Neuronal stem cell (in vitro differentiated cells): ENCODE data around the gene FBXO27.

ENCODE experiments used
- DNase-seq: peaks from one replicate; pipeline ENCODE4 v3.0.0-alpha.2; 2013; ENCODE audit warnings: low spot score
- H2AFZ ChIP-seq: one replicate; pipeline ENCODE4 v1.6.1; 2013; ENCODE audit warnings: mild to moderate bottlenecking, low read length, inconsistent platforms
- H2AK5ac ChIP-seq: 2 replicates; pipeline ENCODE4 v1.6.1; 2013; ENCODE audit warnings: low read depth, mild to moderate bottlenecking, inconsistent platforms, low read length, moderate library complexity, mixed read lengths
- H2BK120ac ChIP-seq: 2 replicates; pipeline ENCODE4 v1.6.1; 2013; ENCODE audit warnings: low read depth, mild to moderate bottlenecking, inconsistent platforms, low read length, moderate library complexity, mixed read lengths
- H2BK12ac ChIP-seq: one replicate; pipeline ENCODE4 v1.6.1; 2013; ENCODE audit warnings: low read length, inconsistent platforms
- H2BK15ac ChIP-seq: 2 replicates; pipeline ENCODE4 v1.6.1; 2013; ENCODE audit warnings: mild to moderate bottlenecking, low read length, inconsistent platforms, mixed read lengths
- H2BK5ac ChIP-seq: one replicate; pipeline ENCODE4 v1.6.1; 2013; ENCODE audit warnings: inconsistent platforms, mild to moderate bottlenecking, low read length, moderate library complexity
- H3K14ac ChIP-seq: one replicate; pipeline ENCODE4 v1.6.1; 2013; ENCODE audit warnings: low read length, inconsistent platforms
- H3K18ac ChIP-seq: 2 replicates; pipeline ENCODE4 v1.6.1; 2013; ENCODE audit warnings: low read length, inconsistent platforms
- H3K23ac ChIP-seq: 2 replicates; pipeline ENCODE4 v1.6.1; 2013; ENCODE audit warnings: low read depth, mild to moderate bottlenecking, mixed read lengths, low read length, inconsistent platforms; ENCODE audit not compliant: poor library complexity
- H3K27ac ChIP-seq: replicated peaks from 3 replicates; pipeline ENCODE4 v1.5.1; 2013; ENCODE audit warnings: low read length, inconsistent platforms
- H3K27me3 ChIP-seq, 3 experiments: 2 replicates each; pipeline ENCODE4 v1.6.1; 2013; ENCODE audit warnings: low read length in 3 of 3, mild to moderate bottlenecking in 2 of 3, inconsistent platforms in 1 of 3, low read depth in 1 of 3, mixed read lengths in 1 of 3, moderate library complexity in 1 of 3; ENCODE audit not compliant: control insufficient read depth in 3 of 3, insufficient read depth in 3 of 3
- H3K36me3 ChIP-seq, 2 donors: replicated peaks in 1 of 2; 2 replicates each; pipeline ENCODE4 v1.6.1; 2013; ENCODE audit warnings: low read length in 2 of 2; ENCODE audit not compliant: control insufficient read depth in 2 of 2, insufficient read depth in 2 of 2
- H3K4ac ChIP-seq: 2 replicates; pipeline ENCODE4 v1.6.1; 2013; ENCODE audit warnings: inconsistent platforms, mild to moderate bottlenecking, low read length, moderate library complexity
- H3K4me1 ChIP-seq, 2 donors: 1 replicate in 1 of 2; 2 replicates in 1 of 2; pipeline ENCODE4 v1.6.1; 2013; ENCODE audit warnings: low read length in 2 of 2, low read depth in 1 of 2; ENCODE audit not compliant: control insufficient read depth in 2 of 2, insufficient read depth in 1 of 2
- H3K4me2 ChIP-seq: one replicate; pipeline ENCODE4 v1.6.1; 2013; ENCODE audit warnings: mild to moderate bottlenecking, low read length, inconsistent platforms; ENCODE audit not compliant: insufficient read depth, poor library complexity, severe bottlenecking
- H3K4me3 ChIP-seq, 2 donors: 2 replicates each; pipeline ENCODE4 v1.5.1; 2013; ENCODE audit warnings: low read length in 2 of 2, mild to moderate bottlenecking in 2 of 2, inconsistent platforms in 1 of 2, moderate library complexity in 1 of 2
- H3K79me1 ChIP-seq: one replicate; pipeline ENCODE4 v1.6.1; 2013; ENCODE audit warnings: low read depth, mild to moderate bottlenecking, inconsistent platforms, low read length, moderate library complexity
- H3K9ac ChIP-seq: one replicate; pipeline ENCODE4 v1.6.1; 2013; ENCODE audit warnings: mild to moderate bottlenecking, low read depth, low read length, inconsistent platforms; ENCODE audit not compliant: poor library complexity
- H3K9me3 ChIP-seq, 2 donors: replicated peaks in 1 of 2; 2 replicates each; pipeline versions ENCODE3 to v1.6.1; 2013; ENCODE audit warnings: low read length in 2 of 2, mild to moderate bottlenecking in 2 of 2, inconsistent platforms in 1 of 2, low read depth in 1 of 2, mixed read lengths in 1 of 2, moderate library complexity in 1 of 2; ENCODE audit not compliant: control insufficient read depth in 2 of 2, insufficient read depth in 1 of 2
- H4K8ac ChIP-seq: one replicate; pipeline ENCODE4 v1.6.1; 2013; ENCODE audit warnings: low read depth, mild to moderate bottlenecking, inconsistent platforms, low read length, moderate library complexity
- H4K91ac ChIP-seq: one replicate; pipeline ENCODE4 v1.6.1; 2013; ENCODE audit warnings: low read length, low read depth, mild to moderate bottlenecking, inconsistent platforms; ENCODE audit not compliant: poor library complexity
- WGBS, 2 donors: extraction: QIAGEN DNeasy Blood & Tissue Kit; methylation state at CpG; one replicate each; pipeline ENCODE4 v1.1.7; 2013; ENCODE audit warnings: missing lambda C conversion rate in 2 of 2, mixed read lengths in 1 of 2; ENCODE audit not compliant: insufficient read length in 2 of 2, insufficient replicate concordance in 1 of 2; ENCODE audit errors: extremely low coverage in 2 of 2; 5-methylcytosine and 5-hydroxymethylcytosine counted together

The FBXO27 gene

DNA sequence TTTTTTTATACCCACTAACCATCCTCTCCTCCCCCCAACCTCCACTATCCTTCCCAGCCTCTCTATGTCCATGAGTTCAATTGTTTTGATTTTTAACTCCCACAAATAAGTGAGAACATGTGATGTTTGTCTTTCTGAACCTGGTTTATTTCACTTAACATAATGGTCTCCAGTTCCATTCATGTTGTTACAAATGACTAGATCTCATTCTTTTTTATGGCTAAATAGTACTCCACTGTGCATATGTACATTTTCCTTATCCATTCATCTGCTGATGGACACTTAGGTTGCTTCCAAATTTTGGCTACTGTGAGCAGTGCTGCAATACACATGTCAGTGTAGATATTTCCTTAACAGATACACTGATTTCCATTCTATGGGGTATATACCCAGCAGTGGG lies 27.0 kb upstream of the FBXO27 start:
- no peaks in the 10 kb centered on the region for H3K4me1 ChIP-seq
- no peak overlapping the region for H3K23ac ChIP-seq
- no peak overlapping the region for H3K9ac ChIP-seq
- peaks cover 0 to 2% (median 0%) of the 10 kb centered on the region in 3 experiments for H3K27me3 ChIP-seq
- no peak overlapping the region for H3K4me2 ChIP-seq
- no peak overlapping the region for H4K8ac ChIP-seq
- no peak overlapping the region for H3K27ac ChIP-seq
- H2BK15ac ChIP-seq, result no peak overlapping the region
- no peak overlapping the region for H3K4me3 ChIP-seq
- H2BK12ac ChIP-seq, result no peak overlapping the region
- no peak overlapping the region for H2BK120ac ChIP-seq
- no peak overlapping the region for H3K18ac ChIP-seq
- no peak overlapping the region for H3K14ac ChIP-seq
- H3K9me3 ChIP-seq, result peaks cover 0 to 5% of the 10 kb centered on the region in 2 donors
- no peaks in the 10 kb centered on the region for H3K79me1 ChIP-seq
- no peak overlapping the region for H3K4ac ChIP-seq
- no peak for DNase-seq
- H2BK5ac ChIP-seq, result no peak overlapping the region
- H3K36me3 ChIP-seq, result no peaks in the 10 kb centered on the region
- H2AFZ ChIP-seq, result no peak overlapping the region
- H4K91ac ChIP-seq, result no peak overlapping the region
- H2AK5ac ChIP-seq, result no peak overlapping the region

DNA sequence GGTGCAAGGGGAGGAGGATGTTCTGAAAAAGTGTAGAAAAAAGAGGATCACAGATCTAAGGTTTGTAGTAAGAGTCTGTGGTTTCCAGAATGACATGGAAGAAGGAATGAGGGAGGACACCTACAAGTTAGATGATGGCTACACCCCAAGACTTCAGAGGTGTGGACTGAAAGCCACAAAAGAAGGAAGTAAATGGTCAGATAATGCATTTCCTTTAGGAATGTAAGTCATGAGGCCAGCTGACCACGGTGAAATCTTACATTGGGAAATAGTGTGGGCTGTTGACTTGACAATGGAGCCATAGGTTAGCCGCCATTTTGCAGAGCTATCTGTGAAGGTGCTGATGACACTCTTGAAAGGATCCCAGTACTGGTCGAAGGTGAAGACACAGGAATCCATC lies 25.3 kb upstream of the FBXO27 start:
- no peak overlapping the region for H3K23ac ChIP-seq
- no CpG with 5 or more reads among the region's 3 CpGs for WGBS, 2 donors

DNA sequence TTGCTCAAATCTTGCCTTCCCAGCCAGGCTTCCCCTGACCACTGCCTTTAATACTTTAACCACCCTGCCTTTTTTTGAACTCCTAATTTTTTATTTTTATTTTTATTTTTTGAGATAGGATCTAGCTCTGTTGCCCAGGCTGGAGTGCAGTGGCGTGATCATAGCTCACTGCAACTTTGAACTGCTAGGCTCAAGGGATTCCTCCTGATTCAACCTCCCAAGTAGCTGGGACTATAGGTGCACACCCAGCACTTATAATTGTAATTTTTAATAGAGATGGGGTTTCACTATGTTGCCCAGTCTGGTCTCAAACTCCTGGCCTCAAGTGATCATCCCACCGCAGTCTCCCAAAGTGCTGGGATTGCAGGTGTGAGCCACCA lies 21.7 kb upstream of the FBXO27 start:
- H3K4me1 ChIP-seq, result no peaks in the 10 kb centered on the region
- H3K9ac ChIP-seq, result no peak overlapping the region
- no peak overlapping the region for H3K4ac ChIP-seq
- H3K18ac ChIP-seq, result no peak overlapping the region
- H3K79me1 ChIP-seq, result no peaks in the 10 kb centered on the region
- H3K4me3 ChIP-seq, result no peak overlapping the region
- no peak overlapping the region for H3K4me2 ChIP-seq
- H2BK15ac ChIP-seq, result no peak overlapping the region
- H3K14ac ChIP-seq, result no peak overlapping the region
- H3K27me3 ChIP-seq, result peaks cover 0 to 2% (median 0%) of the 10 kb centered on the region in 3 experiments
- no peak overlapping the region for H2AFZ ChIP-seq
- no peak overlapping the region for H3K27ac ChIP-seq
- H2AK5ac ChIP-seq, result peak overlapping the region; percentile 99
- no peak for DNase-seq
- no CpG with 5 or more reads among the region's 2 CpGs for whole genome bisulfite sequencing, 2 donors
- no peak overlapping the region for H2BK12ac ChIP-seq
- no peak overlapping the region for H2BK5ac ChIP-seq
- H4K8ac ChIP-seq, result no peak overlapping the region
- no peaks in the 10 kb centered on the region for H3K36me3 ChIP-seq
- no peak overlapping the region for H2BK120ac ChIP-seq
- H3K23ac ChIP-seq, result peak overlapping the region; percentile 77
- H4K91ac ChIP-seq, result no peak overlapping the region
- H3K9me3 ChIP-seq, result peaks cover 0 to 5% of the 10 kb centered on the region in 2 donors

More for the DNA sequence above, 25.3 kb upstream of the FBXO27 start:
- Histone ChIP-seq H2BK15ac (no peak overlapping the region), H3K4ac (no peak overlapping the region), H3K4me1 (no peaks in the 10 kb centered on the region), H2BK5ac (no peak overlapping the region), H2BK12ac (no peak overlapping the region), H4K91ac (no peak overlapping the region), H2BK120ac (no peak overlapping the region), H3K9ac (no peak overlapping the region), H3K36me3 (no peaks in the 10 kb centered on the region), H3K27me3 (peaks cover 0 to 2% (median 0%) of the 10 kb centered on the region in 3 experiments), H3K79me1 (no peaks in the 10 kb centered on the region), H3K18ac (no peak overlapping the region), H3K4me2 (no peak overlapping the region), H3K14ac (no peak overlapping the region), H3K9me3 (peaks cover 0 to 5% of the 10 kb centered on the region in 2 donors), H3K27ac (no peak overlapping the region), H2AK5ac (no peak overlapping the region), H2AFZ (no peak overlapping the region), H4K8ac (no peak overlapping the region), H3K4me3 (no peak overlapping the region)
- no peak for DNase-seq

DNA sequence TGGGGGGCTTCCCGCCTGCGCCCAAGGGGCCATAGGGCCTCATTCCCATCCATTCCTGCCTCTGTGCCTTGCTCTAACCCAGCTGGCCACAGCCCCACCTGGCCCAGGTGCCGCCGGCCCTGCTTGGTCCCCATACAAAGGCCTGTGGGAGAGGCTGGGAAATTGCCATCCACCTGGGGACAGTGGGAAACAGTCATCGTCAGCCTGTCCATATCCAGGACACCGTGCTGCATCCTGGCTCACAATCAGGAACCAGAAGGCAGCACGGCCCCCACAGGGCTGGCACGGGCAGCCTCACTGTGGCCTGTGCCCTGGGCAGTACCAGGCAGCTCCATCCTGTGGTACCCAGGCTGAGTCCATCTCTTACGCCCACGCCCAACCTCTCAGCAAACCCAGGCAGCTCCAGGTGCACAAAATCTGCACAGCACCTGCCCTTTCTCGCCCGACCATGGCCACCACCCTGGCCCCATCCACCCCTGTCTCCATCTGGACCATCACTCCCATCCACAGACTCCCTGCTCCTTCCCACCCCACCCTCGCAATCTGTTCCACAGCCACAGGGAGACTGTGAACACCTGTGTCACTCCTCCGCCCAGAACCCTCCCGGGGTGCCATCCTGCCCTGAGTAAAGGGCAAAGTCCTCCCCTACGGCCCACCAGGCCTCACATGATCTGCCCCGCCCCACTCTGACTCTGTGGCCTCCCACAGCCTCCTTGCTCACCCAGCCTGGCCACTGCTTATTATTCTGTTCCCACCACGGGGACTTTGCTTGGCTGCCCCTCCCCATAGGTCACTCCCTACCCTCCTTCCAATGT lies 21.1 kb upstream of the FBXO27 start:
- no CpG with 5 or more reads among the region's 18 CpGs for WGBS, 2 donors

More for the DNA sequence above, 21.1 kb upstream of the FBXO27 start:
- Histone ChIP-seq H2BK120ac (no peak overlapping the region), H3K9ac (peak overlapping the region; percentile 60), H3K36me3 (no peaks in the 10 kb centered on the region), H3K27me3 (peaks cover 0 to 2% (median 0%) of the 10 kb centered on the region in 3 experiments), H3K4me3 (no peak overlapping the region), H3K23ac (peak overlapping the region; percentile 77), H2BK15ac (peak overlapping the region; percentile 91), H3K79me1 (no peaks in the 10 kb centered on the region), H3K4me2 (no peak overlapping the region), H2BK12ac (peak overlapping the region; percentile 58), H4K91ac (no peak overlapping the region), H3K9me3 (peaks cover 0 to 5% of the 10 kb centered on the region in 2 donors), H3K4me1 (no peaks in the 10 kb centered on the region), H3K27ac (no peak overlapping the region), H3K14ac (peak overlapping the region; percentile 17), H3K18ac (peak overlapping the region; percentile 57), H2AK5ac (peak overlapping the region; percentile 99), H2BK5ac (no peak overlapping the region), H3K4ac (no peak overlapping the region), H4K8ac (no peak overlapping the region), H2AFZ (no peak overlapping the region)
- DNase-seq, result no peak
